ENCODE data around the gene MYLK.

DNA sequence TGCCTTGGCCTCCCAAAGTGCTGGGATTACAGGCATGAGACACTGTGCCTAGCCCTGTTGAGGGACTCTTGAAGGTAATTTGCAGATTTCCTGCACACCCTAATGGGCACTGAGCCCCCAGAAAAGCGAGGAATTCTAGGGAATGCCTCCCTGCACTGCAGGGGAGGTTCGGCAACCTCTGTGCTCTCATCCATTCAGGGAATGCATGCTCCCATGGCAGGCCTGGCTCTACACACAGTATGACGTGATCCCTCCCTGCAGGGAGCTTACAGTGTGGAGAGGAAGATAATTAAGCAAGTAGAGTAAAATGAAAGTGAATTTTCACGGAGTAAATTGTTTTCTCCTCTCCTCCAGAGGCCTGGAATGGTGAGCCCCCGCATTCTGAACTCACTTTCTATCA is 166.0 kb downstream of the MYLK start:
- TF ChIP-seq, protein P1, sequence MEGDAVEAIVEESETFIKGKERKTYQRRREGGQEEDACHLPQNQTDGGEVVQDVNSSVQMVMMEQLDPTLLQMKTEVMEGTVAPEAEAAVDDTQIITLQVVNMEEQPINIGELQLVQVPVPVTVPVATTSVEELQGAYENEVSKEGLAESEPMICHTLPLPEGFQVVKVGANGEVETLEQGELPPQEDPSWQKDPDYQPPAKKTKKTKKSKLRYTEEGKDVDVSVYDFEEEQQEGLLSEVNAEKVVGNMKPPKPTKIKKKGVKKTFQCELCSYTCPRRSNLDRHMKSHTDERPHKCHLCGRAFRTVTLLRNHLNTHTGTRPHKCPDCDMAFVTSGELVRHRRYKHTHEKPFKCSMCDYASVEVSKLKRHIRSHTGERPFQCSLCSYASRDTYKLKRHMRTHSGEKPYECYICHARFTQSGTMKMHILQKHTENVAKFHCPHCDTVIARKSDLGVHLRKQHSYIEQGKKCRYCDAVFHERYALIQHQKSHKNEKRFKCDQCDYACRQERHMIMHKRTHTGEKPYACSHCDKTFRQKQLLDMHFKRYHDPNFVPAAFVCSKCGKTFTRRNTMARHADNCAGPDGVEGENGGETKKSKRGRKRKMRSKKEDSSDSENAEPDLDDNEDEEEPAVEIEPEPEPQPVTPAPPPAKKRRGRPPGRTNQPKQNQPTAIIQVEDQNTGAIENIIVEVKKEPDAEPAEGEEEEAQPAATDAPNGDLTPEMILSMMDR (IDR thresholded peaks at IDR 0.05), result no peak
- TF ChIP-seq EZH2 (IDR thresholded peaks at IDR 0.05; ENCODE audit: borderline replicate concordance, insufficient read depth, low read depth, low read length, poor library complexity, severe bottlenecking), result no peak

Measured in B cell (primary cell).